ENCODE measurements around the gene NEBL.

NEBL gene

GRCh38 chr10:20903635-20904390 is 6.7 kb upstream of the NEBL start:
- DNase-seq = no peak

DNA sequence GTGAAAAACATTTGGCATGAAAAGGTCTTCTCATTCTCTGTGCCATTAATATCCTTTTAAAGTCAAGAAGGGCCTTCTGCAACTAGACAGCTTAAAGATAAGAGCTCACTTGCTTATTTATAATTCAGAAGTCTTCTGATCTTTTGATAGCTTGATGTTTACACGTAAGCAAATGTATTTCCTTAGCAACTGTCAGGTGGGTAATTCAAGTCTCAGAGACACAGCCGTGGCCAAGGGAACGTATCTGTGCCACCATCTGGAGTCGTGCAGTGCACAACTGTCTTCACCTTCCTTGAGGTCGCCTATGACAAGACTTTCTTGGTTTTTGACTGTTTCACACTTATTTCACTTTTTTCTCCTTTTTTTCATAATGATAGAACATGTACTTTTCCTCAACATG is 4.0 kb upstream of the NEBL start:
- DNase-seq = no peak

DNA sequence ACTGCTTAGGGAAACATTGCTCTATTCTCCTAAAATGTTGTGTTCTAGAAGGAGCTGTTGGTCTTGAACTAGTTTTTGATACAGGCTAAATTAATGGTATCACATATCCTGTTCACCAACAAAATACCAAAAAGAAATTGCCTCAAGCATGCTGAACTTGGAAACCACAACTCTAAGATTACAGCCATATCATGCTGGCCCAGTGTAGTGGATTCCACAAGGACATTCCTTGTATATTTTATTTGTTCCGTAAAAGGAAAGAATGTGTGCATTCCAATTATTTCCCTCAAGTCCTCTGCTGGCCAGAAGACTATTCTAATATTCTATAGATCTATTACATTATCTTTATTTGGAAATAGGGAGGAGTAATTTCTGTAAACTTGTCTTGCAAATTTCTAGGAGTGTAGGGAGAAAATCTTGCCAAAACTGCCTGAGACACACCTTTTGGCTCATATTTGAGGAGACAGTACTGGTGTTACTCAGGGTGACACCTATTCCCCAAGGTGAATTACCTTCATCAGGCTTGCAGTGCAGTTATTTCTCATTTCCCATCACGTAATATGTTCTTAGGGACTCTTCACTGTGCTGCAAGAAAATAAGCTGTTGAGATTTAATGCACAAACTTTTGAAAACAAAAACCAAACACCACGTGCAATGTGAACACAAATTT is 1.9 kb upstream of the NEBL start:
- no peak for DNase-seq

- no peak for DNase-seq
Measured at GRCh38 chr10:20893297-20893696, 3.8 kb downstream of the NEBL start.

- DNase-seq = no peak
Measured at GRCh38 chr10:20892796-20893195, 4.3 kb downstream of the NEBL start.

DNA sequence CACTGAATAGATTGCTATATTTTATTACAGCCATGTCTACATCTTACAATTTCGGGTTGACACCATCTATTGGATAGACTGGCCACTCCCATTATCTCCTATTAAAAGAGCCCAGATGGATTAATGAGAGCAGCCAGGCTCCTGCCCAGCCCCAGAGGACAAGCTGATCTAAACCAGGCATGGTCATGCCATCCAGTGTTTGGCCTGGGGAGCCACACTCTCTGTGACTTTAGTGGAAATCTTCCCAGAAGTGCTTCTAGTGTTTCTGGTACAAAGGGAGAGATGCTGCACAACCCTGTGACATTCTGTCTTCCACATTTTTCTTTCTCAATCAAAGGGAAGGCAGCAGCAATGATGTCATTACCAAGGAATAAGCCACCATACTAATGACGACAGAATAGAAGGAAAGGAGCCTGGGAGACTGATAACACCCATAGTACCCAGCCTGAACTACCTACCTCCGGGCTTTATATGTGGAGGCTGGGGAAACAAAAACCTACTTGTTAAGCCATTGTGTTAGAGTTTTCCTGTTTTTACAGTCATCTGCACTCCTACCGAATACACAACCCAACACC is 5.0 kb downstream of the NEBL start:
- no peak for DNase-seq

DNA sequence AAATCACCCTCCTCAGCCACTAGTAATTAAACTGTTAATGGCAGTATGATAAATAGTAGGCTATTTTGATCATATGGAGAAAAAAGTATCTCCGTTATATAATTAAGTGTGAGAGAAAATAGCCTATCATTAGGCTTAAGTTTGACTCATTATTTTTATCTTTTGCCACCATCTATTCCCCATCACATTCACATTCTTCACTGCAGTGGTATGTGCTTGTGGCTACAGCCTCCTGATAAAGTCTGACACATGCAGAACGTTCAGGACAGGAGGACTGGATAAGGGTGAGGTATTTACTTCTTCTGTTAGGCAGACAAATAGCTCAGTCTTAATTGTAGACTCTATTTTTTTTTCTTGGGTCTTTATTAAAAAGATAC is 5.8 kb downstream of the NEBL start:
- no peak for DNase-seq

GRCh38 chr10:20890491-20891337 is 6.4 kb downstream of the NEBL start:
- DNase-seq = no peak

GRCh38 chr10:20890009-20890408 is 7.1 kb downstream of the NEBL start:
- DNase-seq = no peak

DNA sequence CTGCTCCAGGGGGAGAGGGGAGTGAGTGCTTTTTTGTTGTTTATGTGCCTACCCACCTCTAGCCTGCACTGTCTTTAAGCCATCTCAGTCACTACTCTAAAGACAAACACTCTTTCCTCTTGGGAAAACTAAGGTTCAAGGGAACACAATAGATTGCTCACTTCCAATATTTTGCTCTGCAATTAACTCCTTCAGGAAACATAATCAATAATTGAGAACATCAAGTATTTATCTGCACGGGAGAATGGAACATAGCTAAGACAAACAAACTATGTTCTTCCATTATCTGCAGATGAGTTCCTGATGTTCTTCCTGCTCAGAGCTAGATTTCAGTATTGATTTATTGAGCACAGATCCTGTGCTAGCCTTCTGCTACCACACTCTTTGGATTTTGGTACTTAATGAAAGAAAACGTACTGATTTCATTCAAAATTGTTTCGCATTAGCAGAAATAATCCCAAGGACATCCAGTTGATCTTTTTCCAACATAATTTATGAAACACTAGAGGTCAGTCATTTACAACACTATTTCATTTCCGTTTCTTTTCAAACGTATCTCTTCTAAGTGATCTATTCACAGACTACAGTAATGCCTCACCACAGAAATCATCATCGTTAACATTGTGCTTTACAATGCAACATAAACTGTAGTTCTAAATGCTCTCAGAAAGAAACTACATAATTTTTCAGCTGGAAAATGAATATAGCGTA is 8.3 kb downstream of the NEBL start:
- DNase-seq = no peak

GRCh38 chr10:20887706-20888555 is 9.2 kb downstream of the NEBL start:
- no peak for DNase-seq

DNA sequence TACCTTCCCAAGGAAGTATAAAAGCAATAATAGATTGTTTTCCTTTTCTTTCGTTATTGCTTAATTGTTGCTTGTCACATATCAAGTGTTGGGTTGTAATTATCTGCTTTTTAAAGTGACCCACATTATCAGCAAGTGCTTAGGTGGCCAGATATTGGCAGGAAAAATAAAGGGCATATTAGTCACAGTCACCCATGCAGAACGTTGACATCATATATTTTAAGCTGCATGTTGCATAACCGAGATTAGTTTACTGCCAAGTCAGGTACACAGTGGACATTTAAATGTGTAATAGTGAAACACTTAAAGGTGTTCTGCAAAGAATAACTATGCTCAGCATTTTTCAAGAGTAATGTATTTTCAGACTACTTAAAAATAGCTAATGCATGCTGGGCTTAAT is 11.4 kb downstream of the NEBL start:
- no peak for DNase-seq

- DNase-seq = no peak
Measured at GRCh38 chr10:20883552-20883951, 13.6 kb downstream of the NEBL start.

- DNase-seq = no peak
Measured at GRCh38 chr10:20882091-20882490, 15.0 kb downstream of the NEBL start.

GRCh38 chr10:20879136-20879535 is 18.0 kb downstream of the NEBL start:
- no peak for DNase-seq

GRCh38 chr10:20877986-20878983 is 18.8 kb downstream of the NEBL start:
- DNase-seq = no peak

DNA sequence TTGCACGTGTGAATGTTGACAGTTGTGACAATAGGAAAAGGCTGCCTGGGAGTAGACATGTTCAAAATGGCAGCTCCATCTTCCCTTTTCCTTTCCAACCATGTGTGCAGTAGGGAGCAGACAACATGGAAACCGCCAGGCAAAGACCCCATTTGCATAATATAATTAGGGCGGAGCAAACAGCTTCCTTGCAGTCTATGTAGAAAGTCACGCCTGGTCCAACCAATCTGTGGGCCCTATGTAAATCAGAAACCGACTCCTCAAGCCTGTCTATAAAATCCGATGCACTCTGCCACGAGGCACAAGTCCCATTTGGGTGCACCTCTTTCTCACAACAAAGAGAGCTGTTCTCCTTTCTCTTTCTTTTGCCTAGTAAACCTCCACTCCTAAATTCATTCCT is 19.6 kb downstream of the NEBL start:
- DNase-seq = no peak

DNA sequence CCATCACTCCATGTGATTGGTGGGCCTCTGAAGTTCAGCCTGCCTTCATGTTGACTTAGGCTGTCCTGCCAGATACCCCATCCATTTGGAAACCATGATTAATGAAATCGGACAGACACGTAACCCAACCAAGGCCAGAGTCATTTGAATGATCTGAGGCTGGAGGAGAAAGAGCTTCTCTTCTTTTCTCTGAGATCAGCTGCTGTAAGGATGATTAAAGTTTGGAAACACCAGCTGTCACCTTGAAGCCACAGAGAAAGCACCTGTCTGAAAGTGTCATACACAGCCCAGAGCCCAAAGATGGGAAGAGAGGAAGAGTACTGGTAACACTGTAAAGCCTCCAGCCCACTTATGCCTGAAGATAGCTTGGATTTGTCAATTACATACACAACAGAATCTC is 22.9 kb downstream of the NEBL start:
- no peak for DNase-seq

DNA sequence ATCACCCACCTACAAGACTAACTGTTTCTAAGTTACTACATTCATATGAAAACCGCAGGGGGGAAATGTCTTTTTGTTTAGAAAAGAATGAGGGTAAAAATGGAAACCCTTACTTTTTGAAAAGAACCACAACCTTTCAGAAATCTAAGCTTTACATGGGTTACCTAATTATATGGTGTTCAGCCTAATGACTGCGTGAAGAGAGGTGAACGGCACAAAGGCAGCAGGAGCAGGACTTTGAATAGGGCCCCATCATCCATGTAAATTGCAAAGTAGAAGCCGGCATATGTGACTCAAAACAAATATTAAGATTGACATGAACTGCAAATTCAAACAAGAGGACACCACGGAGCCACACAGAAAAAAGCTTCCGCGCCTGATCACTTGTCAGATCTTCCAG is 25.1 kb downstream of the NEBL start:
- DNase-seq = no peak

DNA sequence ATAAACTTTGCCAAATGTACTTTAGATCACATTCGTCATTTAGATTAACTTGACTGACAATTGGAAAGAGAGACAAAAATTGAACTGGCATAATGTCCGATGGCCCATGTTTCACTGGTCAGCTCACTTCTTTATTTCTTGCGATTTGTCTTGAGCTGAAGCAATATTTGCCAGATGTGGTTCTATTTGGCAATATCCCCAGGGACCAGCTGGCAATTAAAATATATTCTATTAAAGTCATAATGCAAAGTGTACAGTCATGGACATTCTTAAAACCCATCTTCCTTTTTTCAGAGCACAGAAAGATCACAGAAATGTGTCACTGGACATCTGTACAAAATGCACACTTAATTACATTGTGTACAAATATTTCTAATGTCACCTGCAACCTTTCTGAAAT is 26.3 kb downstream of the NEBL start:
- no peak for DNase-seq

DNA sequence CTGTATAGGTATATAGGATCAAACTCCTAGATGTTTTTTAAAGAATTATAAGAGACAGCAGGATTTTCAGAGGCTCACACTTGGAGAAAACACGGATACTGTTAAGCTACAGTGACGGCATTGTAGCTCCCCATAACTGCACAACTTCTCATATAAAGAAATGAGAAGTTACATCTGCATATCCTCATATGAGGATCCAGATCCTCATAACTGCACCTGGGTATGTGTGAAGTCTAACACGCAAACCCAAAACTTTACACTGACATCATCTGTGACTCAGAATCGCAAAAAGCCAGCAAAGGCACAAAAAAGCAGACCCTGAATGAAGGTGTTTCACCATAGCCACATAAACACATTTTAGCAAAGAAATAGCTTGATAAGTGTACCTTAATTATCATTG is 34.1 kb downstream of the NEBL start:
- DNase-seq = no peak
